Hindlimb muscle (tissue), 1 donor: ENCODE measurements around the gene KCNK15. TPM values are rescaled to one million over a fixed set of nuclear protein-coding genes. Genes with fewer than 3 reads are reported as not detected.

Experiments
- DNase-seq: peaks from one replicate; pipeline ENCODE4 v3.0.0-alpha.2; 2013
- polyA plus RNA-seq: library from polyadenylated mRNA; unstranded; fragments of 120-200 nt; gene quantifications from one replicate; pipeline ENCODE4 v1.2.1, GENCODE V29; 2013; ENCODE audit not compliant: insufficient read length

Gene KCNK15
- polyA plus RNA-seq, 1 donor: 0.40 TPM

- no peak for DNase-seq
These were observed 30.0 kb upstream of the KCNK15 start for GRCh38 chr20:44715499-44716308.

- no peak for DNase-seq
These were observed 29.2 kb upstream of the KCNK15 start for GRCh38 chr20:44716309-44717106.

GRCh38 chr20:44717986-44718385, 27.7 kb upstream of the KCNK15 start:
- DNase-seq: no peak

- DNase-seq: no peak
These were observed 25.8 kb upstream of the KCNK15 start for GRCh38 chr20:44719841-44720240.

- DNase-seq: no peak
These were observed 25.1 kb upstream of the KCNK15 start for GRCh38 chr20:44720621-44720996.

GRCh38 chr20:44720997-44721784, 24.5 kb upstream of the KCNK15 start:
- DNase-seq: no peak

- DNase-seq: no peak
These were observed 23.9 kb upstream of the KCNK15 start for GRCh38 chr20:44721785-44722054.

GRCh38 chr20:44722990-44723389, 22.7 kb upstream of the KCNK15 start:
- DNase-seq: no peak

- no peak for DNase-seq
These were observed 22.3 kb upstream of the KCNK15 start for GRCh38 chr20:44723391-44723790.

GRCh38 chr20:44723798-44724362, 21.8 kb upstream of the KCNK15 start:
- DNase-seq: no peak

GRCh38 chr20:44724423-44725091, 21.1 kb upstream of the KCNK15 start:
- no peak for DNase-seq

GRCh38 chr20:44725837-44726236, 19.8 kb upstream of the KCNK15 start:
- DNase-seq: no peak

GRCh38 chr20:44727039-44727438, 18.6 kb upstream of the KCNK15 start:
- no peak for DNase-seq

GRCh38 chr20:44727651-44728050, 18.0 kb upstream of the KCNK15 start:
- no peak for DNase-seq

GRCh38 chr20:44728801-44729443, 16.7 kb upstream of the KCNK15 start:
- no peak for DNase-seq

GRCh38 chr20:44730441-44730840, 15.2 kb upstream of the KCNK15 start:
- no peak for DNase-seq

- no peak for DNase-seq
These were observed 14.0 kb upstream of the KCNK15 start for GRCh38 chr20:44731657-44732056.

GRCh38 chr20:44732327-44732726, 13.3 kb upstream of the KCNK15 start:
- no peak for DNase-seq

GRCh38 chr20:44733341-44734069, 12.2 kb upstream of the KCNK15 start:
- DNase-seq: peak; percentile 57

- no peak for DNase-seq
These were observed 10.7 kb upstream of the KCNK15 start for GRCh38 chr20:44734938-44735337.

GRCh38 chr20:44735816-44736169, 9.9 kb upstream of the KCNK15 start:
- DNase-seq: no peak
